GM18868 (cell line): ENCODE results near the gene SFTPD.

ENCODE experiments used
- ATAC-seq: cut with Tn5 transposase; IDR thresholded peaks from one replicate; pipeline ENCODE4 v1.9.1; 2021; ENCODE audit warnings: mild to moderate bottlenecking, moderate library complexity; ENCODE audit not compliant: unreplicated experiment

SFTPD gene

DNA sequence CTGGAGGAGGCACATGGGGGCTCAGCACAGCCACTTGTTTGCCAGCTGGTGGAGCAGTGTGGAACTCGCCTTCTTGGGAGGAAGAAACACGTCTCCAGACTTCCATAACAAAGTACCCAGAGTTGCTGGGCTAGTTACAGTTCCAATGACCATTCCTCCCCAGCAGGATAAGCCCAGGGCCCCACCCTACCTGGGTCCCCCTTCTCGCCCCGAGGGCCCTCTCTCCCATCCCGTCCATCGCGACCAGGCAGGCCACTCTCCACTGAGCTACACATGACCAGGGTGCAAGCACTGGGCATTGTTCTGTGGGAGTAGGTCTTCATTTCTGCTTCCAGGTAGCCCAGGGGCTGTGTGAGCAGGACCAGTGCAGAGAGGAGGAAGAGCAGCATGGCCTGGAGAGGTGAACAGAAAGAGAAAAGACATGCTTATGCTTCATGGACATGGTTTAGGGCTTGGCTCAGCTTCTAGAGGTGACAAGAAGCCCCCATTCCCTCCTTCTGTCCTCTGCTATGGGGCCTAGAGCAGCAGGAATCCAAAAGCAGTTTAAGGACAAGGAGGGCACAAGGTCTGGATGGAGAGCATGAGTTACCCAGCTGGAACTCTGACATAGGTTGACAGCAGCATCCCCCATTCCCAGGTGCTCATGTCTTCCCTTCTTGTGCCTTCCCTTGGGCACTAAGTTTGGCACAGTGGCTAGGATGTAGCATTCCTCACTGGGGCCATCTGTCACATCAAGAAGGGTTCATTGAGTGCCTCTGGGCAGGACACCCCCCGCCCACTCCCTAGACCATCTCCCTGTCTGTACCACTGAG is 2.4 kb downstream of the SFTPD start:
- no peak for ATAC-seq

DNA sequence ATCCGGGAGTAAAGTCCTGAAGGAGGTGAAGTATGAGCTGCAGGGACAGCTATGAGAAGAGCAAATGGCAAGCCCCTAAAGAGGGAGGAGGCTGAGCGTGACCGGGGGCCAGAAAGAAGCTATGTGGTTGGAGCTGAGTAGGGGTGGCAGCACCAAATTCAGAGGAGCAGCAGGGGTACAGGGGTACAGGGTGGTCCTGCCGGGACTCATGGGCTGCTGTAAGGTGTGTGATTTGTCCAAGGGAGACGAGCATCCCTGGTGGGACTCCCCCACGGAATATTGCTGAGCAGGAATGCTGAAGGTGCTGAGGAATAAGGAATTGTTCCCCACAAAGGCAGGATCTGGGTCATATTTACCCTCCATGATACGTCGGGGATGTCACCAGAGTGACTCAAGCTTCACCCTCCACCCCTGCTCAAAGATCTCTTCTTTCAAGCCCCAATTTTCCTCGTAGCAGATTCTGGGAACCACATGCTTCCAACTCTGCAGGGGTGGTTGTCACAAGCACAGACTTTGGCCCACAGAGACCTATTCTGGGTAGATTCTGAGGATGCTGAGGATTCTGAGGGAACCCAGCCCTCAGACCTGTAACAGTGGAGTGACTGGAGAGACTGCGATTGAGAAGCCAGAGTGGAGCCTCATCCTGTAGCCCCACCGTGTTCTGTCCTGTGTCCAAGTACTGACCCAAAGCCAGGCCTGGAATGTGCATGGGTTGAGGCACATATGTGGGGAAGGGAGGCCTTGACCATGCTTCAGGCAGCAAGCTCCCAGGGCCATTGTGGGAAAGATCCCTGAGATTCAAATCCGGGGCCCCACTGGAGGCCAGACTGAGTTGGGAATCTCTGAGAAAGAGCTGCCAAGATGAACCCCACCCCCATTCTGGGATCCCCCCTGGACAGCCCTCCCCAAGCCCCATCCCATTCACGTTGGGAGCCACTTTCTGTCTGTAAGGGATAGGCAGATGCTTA is 4.2 kb downstream of the SFTPD start:
- no peak for ATAC-seq

DNA sequence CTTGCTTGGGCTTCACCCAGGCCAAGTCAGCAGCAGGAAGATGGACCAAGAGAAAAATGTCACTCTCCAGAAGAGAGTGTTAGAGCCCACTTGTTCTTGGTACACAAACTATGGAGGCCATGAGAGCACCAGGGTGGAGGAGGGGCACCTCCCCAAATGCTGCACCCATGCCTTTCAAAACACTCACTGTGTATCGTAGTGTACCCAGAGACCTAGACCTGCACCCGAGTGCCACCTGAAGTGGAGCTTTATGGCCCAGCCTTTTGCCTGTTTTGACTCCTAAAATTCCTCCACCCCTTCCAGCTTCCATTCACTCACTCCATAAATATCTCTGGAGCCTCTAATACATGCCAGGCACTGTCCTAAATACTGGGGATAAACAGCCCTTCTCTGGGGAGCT is 5.0 kb downstream of the SFTPD start:
- ATAC-seq, result no peak

DNA sequence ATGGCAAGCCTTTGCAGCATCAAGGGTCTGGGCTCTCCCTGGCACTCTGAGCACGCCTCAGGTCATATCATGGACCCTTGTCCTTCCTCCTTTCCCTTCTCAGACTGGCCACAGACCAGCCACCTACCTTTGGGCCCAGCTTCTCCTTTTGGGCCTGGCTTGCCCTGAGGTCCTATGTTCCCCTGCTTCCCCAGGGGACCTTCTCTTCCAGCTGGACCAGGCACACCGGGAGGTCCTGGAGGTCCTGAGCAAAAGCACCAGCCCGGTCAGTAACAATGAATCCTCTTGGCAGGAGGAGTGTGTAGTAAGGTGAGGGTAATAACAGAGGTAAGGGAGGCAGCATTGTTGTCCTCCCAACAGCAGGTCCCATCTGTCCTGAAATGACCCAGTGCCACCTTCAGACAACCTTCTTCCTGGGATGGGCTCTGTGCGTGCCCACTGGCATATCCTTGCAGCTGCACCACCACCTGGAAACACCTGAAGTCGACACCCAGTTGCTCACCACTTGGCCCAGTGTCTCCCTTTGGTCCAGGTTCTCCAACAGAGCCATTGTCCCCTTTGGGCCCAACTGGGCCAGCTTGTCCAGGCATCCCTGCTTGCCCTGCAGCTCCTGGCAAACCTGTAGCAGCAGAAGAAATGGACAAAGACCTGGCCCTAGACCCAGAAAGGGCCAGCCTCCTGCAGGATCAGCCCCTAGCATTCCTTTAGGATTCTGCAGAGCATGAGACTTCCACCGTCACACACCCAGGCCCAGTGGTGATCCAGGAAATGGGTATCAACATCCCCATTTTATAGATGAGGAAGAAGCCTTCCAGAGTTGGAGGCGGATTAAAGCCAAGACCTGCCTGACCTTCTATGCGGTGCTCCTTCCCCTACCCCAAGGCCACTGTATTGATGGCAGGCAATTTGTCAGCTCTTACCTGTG is 6.4 kb downstream of the SFTPD start:
- no peak for ATAC-seq

DNA sequence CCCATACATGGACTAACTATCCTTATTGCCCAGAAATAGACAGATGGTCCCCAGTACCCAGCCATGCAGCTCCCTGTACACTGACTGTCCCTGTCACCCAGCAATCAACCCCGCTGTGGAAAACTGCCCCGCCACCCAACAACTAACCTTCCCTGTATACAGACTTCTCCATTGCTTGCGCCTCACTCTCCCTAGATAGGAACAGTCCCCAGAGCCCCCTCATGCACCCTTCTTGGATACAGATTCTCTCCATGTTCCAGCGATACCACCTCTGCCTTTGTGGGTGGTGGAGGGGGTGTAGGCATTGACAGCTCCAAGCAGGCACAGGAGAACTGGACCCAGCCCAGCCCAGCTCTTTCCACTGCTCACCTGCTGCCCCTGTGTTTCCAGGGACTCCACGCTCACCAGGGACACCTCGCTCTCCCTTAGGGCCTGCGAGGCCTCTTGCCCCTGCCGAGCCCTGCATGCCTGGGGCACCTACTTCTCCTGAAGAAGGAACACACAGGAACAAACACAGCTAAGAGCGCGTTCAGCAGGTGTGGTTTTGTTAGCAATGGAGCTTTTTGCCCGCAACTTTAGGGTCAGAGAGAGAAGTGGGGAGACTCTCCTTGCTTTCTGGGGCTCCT is 7.2 kb downstream of the SFTPD start:
- ATAC-seq, result no peak

DNA sequence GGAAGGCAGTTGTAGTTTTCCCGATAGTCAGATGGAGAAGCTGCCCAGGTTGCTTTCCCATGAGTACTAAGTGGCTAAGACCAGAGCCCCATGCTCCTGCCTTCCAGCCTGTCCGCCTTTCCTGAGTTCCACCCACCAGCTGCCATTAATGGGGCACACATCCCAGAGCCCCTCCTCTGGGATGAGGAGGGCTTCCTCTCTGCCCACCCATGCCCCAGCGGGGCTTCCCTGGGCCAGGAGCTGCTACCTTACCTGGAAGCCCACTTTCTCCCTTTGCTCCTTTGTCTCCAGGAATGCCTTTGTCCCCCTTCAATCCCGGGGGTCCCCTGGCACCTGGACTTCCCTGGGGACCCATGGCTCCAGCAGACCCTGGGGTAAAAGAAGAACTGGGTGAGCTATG is 7.8 kb downstream of the SFTPD start:
- ATAC-seq, result no peak

DNA sequence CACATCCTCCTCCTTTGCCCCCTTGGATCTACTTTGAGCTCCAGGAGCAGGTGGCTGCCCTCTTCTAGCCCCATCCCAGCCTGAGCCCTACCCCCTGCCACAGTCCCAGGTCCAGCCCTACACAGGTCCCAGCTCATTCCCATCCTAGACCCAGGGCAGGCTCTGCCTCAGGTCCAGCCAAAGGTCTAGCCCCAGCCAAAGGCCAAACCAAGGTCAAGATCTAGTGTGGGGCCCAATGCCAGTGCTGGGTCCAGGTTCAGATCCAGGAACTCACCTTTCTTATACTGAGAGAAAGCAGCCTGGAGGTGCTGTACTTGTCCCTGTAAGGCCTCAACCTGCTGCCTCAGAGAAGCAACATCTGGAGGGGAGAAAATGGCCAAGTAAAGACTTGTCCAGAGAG is 8.5 kb downstream of the SFTPD start:
- ATAC-seq, result no peak

DNA sequence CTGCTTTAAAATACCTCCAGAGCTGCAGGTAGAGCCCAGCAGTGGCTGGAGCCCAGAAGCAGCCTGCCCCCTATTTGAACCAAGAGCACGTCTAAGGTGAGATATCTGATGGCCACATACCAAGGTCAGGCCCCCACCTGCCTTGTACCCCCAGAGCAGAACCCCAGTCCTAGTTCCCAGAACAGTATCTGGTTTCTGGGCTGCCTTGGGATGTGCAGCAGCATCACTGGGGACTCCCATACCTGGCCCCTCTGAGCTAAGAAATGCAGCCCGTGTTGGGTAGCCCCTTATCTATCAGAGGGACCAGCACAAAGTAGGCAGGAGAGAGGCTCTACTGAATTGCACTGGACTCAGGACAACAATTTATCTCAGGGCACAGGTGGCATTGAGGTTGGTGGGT is 8.9 kb downstream of the SFTPD start:
- ATAC-seq, result no peak

DNA sequence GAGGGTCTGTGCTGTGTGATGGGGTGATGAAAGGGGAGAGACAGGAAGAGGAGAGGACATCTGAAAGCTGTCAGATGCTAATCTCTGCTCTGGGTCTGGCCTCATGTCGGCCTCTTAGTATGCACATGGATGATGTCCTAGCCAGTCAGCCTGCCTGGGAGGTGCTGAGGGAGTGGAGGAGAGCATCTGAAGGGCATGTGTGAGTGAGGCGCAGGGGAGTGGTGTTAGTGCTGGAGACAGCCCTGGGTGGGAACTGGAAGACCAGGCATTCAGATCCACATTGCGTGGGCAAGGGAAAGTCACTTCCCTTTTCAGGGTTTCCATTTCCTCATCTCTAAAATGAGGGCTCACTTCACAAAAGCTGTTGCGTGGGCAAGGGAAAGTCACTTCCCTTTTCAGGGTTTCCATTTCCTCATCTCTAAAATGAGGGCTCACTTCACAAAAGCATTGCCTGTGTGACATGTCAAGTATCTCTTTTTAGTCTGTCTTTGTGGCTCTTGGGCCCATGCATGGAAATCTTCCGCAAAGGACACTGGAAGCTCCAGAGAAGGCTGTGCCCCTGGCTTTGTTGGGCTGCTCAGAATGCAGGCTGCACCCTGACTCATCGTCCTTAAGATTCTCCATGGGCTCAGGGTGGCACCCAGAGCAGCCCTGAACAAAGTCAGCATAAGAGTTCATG is 10.0 kb downstream of the SFTPD start:
- peak; percentile 74 for ATAC-seq

DNA sequence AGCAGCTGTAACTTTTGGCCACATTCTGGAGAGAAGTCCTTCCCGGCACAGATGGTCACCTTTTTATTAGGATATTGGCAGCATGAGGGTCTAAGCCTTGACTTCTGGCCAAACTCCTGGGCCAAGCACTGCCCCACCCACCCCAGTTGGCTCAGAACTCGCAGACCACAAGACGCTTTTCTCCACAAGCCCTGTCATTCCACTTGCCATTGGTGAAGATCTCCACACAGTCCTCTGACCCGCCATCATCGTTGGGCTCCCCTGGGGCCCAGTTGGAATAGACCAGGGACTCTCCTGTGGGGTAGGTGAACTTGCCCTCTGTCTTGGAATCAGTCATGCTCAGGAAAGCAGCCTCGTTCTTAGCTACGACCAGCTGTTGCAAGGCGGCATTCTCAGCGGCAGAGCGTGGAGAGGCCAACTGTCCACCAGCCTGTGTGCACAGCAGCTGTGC is 11.2 kb downstream of the SFTPD start:
- ATAC-seq, result no peak

DNA sequence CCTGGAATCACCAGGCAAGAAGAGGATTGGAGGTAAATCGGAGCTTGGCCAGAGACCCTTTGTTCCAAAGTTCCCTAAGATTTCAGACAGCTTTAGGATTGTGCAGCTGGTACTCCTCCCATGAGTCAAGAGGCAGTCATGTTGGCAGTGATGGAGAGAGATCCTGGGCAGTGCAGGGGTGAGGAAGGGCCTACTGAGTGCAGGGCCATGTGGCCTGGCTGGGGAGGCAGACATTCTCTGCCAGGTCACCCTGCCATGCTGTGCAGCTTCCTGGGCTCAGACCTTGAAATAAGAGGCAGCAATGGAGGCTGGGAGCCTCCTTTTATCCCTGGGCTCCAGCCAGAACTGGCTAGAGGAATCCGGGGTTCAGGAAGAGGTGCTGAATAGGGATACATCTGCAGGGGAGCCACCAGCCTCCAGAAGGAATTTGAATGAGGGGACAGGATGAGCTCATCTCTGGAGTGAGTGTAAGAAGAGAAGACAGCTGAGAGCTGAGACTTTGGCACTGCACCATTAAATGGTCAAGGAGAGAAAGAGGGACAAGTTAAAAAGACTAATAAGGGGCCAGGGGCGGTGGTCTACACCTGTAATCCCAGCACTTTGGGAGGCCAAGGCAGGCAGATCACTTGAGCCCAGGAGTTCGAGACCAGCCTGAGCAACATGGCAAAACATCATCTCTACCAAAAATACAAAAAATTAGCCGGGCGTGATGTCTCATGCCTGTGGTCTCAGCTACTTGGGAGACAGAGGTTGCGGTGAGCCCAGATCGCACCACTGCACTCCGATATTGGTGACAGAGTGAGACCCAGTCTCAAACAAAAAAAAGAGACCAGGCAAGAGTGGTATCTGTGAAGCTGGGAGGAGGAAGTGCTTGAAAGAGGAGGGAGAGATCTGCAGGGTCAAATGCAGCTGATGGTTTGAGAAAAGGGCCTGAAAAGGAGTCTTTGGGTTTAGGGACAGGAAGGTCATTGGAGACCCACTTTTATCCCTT is 12.0 kb downstream of the SFTPD start:
- no peak for ATAC-seq

DNA sequence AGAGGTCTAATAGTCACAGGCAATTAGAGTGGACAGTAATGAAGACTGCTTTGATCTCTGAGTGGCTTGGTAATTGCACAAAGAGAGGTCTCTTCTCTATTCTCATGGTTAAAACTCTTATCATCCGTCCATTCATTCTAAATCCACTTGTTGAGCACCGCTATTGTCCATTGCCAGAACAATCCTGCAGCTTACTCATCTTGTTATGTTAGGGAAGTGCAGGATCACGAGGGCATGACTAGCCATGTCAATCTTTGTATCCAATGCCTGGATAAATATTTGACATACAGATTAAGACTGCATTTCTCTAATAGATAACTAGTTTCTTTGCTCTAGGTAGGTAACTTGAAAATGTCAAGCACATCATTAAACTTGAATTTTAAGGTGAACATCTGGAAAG is 14.9 kb downstream of the SFTPD start:
- no peak for ATAC-seq

DNA sequence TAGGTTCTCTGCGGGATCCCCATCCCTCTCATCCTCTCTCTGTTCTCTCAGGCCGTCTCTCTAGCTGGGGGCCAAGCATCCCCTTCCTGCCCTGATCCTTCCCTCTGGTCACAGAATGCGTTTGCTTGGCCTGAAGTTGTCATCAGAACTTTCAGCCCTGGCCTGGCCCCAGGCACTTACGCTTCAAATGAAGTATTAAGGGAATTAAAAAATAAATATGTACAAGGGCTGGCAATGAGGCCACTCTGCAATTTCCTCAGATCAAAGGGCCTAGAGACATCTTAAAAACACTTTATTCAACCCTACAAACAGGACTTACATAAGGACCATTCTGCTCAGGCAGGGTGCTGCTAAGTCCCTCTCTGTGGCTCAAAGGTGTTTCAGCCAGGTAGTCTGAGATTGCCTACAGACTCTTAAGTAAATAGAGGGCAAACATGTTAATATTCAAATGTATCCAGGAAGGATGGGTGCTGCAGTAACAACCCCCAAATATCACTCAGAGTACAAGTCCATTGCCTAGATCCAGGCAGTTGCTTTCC is 16.0 kb downstream of the SFTPD start:
- ATAC-seq, result no peak

DNA sequence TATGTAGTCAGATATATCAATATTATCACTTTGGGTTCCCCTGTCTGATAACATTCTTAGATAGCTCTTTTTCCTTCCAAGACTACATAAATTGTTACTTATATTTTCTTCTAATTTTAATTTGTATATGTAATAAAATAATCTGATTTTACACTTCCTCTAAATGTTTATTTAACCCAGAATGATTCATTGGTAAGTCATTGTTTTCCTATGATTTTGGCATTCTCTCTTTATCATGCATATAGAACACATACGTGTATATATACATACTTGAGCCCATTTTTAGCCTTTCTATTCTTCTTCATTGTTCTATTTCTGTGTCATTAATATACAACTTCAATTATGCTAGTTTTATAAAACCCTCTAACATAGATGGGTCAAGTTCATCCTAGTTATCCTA is 16.6 kb downstream of the SFTPD start:
- no peak for ATAC-seq

DNA sequence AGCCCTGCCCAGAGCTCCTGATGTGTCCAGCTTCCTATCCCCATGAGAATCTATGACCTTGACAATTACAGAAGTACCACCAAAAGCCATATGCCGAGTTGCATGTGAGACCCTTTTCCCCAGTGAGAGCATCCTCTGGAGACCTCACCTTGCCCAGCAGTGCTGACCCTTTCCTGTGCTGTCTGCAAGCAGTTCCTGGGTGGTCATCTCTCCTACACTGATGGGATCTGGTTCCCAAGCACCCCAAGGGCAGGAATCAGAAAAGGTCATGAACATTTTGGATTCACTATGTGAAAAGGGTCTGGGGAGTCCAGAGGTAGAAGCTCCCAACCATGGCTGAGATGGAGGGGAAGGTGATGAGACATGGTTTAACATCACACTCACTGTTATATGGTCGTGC is 18.2 kb downstream of the SFTPD start:
- no peak for ATAC-seq

DNA sequence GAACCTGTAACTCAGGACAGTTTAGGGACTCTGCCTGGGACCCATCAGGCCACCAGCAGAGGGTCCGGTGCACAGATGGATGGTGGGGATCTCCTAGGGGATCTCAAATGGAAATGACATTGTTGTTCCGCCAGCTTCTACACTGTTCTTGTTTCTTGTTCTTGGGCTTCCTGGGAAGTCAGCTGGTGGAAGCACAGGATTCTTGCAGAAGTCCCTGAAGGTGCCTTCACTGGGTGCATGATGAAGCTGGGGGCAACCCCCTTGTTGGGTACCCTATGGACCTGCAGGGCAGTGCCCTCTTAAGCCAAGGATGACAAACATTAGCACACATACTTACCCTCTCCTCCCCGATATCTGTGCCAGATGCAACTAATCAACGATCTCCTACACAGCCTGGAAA is 18.6 kb downstream of the SFTPD start:
- no peak for ATAC-seq

DNA sequence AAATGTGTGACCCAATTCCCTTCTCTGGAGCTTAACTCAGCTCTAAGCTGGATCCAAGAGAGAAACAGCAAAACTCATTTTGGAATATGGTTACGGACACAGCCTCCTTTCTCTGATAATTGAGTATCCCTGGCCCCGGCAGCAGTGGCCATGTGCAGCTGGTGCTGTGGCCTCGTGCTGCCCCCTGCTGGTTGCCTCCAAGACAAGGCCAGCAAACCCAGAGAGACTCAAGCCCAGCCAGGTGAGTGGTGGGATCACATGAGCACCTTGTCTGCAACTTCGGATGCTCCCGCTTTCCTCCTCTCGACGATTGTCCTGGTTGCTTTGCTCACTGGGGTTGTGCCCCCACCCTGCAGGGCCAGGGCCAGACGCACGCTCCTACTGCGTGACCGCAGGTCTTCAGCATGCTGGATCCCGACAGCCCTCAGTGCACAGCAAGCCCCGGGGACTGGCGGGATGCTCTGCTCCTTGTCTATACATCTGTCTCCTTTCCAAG is 19.4 kb downstream of the SFTPD start:
- peak; percentile 90 for ATAC-seq

DNA sequence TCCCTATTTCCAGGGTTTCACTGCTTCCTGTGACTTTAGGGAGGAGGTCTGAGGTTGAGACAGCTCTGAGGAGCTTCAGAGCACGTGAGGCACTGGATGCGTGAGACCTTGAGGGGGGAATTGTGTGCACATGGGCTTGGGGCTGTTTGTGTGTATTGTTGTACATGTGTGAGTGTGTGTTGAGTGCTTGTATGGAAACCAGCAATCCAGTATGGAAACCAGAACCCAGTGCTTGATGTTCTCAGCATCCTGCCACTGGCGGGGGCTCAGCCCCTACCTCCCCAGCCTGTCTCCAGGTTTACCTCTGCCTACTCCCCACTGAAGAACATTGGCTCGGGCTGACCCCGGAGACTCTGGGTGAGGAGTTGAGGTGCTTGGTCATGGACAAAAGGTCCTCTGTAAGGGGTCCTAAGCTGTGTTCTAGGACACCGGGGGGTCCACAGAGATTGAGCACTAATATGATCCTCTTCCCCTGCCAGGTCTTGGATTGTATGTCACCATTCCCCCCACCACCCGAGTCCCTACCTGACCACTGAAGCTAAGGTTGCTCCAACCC is 20.8 kb downstream of the SFTPD start:
- ATAC-seq, result no peak
